Measurements from ENCODE around the gene CWC25. TPM values are rescaled to one million over a fixed set of nuclear protein-coding genes. Genes with fewer than 3 reads are reported as not detected.

Gene CWC25
- total and polyA plus RNA-seq, 2 of the 13 experiments (the other 11 are each of a cell fraction or from before 2014, with no cell fraction given), result 15.6 to 22.7 TPM

GRCh38 chr17:38796451-38797157 is 28.5 kb downstream of the CWC25 start:
- ChIA-PET CTCF (ENCODE audit: low intra/inter-chr PET ratio, low total read pairs) (no interaction called here), POLR2A (interaction anchor here (1.3 to 1.8 kb wide), 5 partner anchors 8 to 120 kb away, joined by 3 to 7 read pairs (median 4); no protein-coding TSS in a partner anchor)
- no peak for ATAC-seq
- in situ Hi-C loops (cut with HindIII; ENCODE audit: extremely low pct_ligation_motif_present, low pct_unique_long_range_greater_than_20kb) (no loop called here), intact Hi-C loops (cut with micrococcal nuclease; ENCODE audit: unreplicated experiment) (no loop called here)
- Histone ChIP-seq H3K4me1 (ENCODE audit: insufficient read depth, low read length) (peaks cover 39% of the 10 kb centered on the region), H2AFZ (ENCODE audit: low read length) (no peak overlapping the region), H3K79me2 (ENCODE audit: insufficient read depth, low read length) (peaks cover 55% of the 10 kb centered on the region), H3K27ac (ENCODE audit: extremely low read length, insufficient read depth, low read length) (peak overlapping the region; percentile 5), H3K9ac (ENCODE audit: insufficient read depth, low read depth, low read length) (peak overlapping the region; percentile 99; the same call in 1 of the 2 replicates), H3K9me3 (ENCODE audit: low read length) (no peaks in the 10 kb centered on the region), H4K20me1 (ENCODE audit: insufficient read depth, low read length) (peaks cover 22% of the 10 kb centered on the region; the same call in 1 of the 2 replicates), H3K27me3 (ENCODE audit: control insufficient read depth in 1 of 2, insufficient read depth in 2 of 2, low read length in 2 of 2) (no peaks in the 10 kb centered on the region), H3K36me3 (replicated peaks in 1 of 2; ENCODE audit: control insufficient read depth in 1 of 2, insufficient read depth in 2 of 2, low read length in 2 of 2) (peaks cover 1 to 14% of the 10 kb centered on the region in 2 experiments), H3K4me3 (replicated peaks in 1 of 3; ENCODE audit: insufficient read depth in 1 of 3, low read depth in 2 of 3, low read length in 3 of 3) (peak overlapping the region; percentile 7 to 90 (median 73); a peak in 2 of 6 replicates), H3K4me2 (ENCODE audit: low read depth, low read length) (peak overlapping the region; percentile 86)
- FAIRE-seq, result no peak
- DNase-seq (ENCODE audit: low spot score), result no peak
- 59% methylated on average over 5 of the region's 5 CpGs for WGBS (ENCODE audit: low lambda C conversion rate)
- no TSS peak for BruUV-seq (replicated peaks)
- TF ChIP-seq HNF4G (IDR thresholded peaks at IDR 0.05; ENCODE audit: borderline replicate concordance, low read depth, low read length), result 0 out of 2 replicates have a peak, but pooled peaks have one; percentile 14
- TF ChIP-seq HNF4G (CRISPR knock-in tag; IDR thresholded peaks at IDR 0.05; ENCODE audit: borderline replicate concordance, low read depth), result no peak
- no peak for TF ChIP-seq ELK4 (CRISPR knock-in tag; IDR thresholded peaks at IDR 0.05; ENCODE audit: borderline replicate concordance)
- no peak for TF ChIP-seq MEIS1 (CRISPR knock-in tag; IDR thresholded peaks at IDR 0.05; ENCODE audit: borderline replicate concordance)
- 0 out of 2 replicates have a peak, but pooled peaks have one; percentile 27 for TF ChIP-seq MLX (CRISPR knock-in tag; IDR thresholded peaks at IDR 0.05)
- TF ChIP-seq ZNF512 (CRISPR knock-in tag; IDR thresholded peaks at IDR 0.05), result no peak
- TF ChIP-seq SAFB2 (CRISPR knock-in tag; IDR thresholded peaks at IDR 0.05; ENCODE audit: borderline replicate concordance, low read depth), result no peak
- TF ChIP-seq ZNF773 (CRISPR knock-in tag; IDR thresholded peaks at IDR 0.05; ENCODE audit: borderline replicate concordance), result no peak
- no peak for TF ChIP-seq KMT2B (CRISPR knock-in tag; IDR thresholded peaks at IDR 0.05)
- no peak for TF ChIP-seq NKX3-1 (CRISPR knock-in tag; IDR thresholded peaks at IDR 0.05)
- no peak for TF ChIP-seq ATRX (CRISPR knock-in tag; IDR thresholded peaks at IDR 0.05; ENCODE audit: borderline replicate concordance)
- no peak for TF ChIP-seq CTCF (CRISPR knock-in tag; IDR thresholded peaks at IDR 0.05)
- TF ChIP-seq ZBTB25 (CRISPR knock-in tag; IDR thresholded peaks at IDR 0.05), result no peak
- TF ChIP-seq SRSF1 (optimal IDR thresholded peaks at IDR 0.05; ENCODE audit: low read depth, low read length), result no peak
- TF ChIP-seq PATZ1 (CRISPR knock-in tag; IDR thresholded peaks at IDR 0.05), result no peak

Measured in HepG2 (cell line).